HEK293 (cell line): Measurements from ENCODE around the gene PRPF8.

Experiments used
- CTCF ChIA-PET: fragments of 350-600 bp; formaldehyde crosslinking; extraction: SDS; loops from one replicate; lab custom pipeline; 2021; ENCODE audit warnings: antibody characterized with exemption; lab: Yijun Ruan, JAX
- POLR2A ChIA-PET: fragments of 300-600 bp; formaldehyde crosslinking; extraction: SDS; loops from one replicate; lab custom pipeline; 2020; ENCODE audit warnings: antibody characterized with exemption, inconsistent platforms; lab: Yijun Ruan, JAX
- H3K27ac ChIP-seq: fragments of 200-500 bp; sonication (Bioruptor generic); 2 replicates; pipeline ENCODE4 v1.5.1; 2014; ENCODE audit warnings: low read depth, low read length, control low read depth, inconsistent platforms; ENCODE audit errors: extremely low read depth
- H3K36me3 ChIP-seq, 2 experiments: fragments of 200-500 bp in 1 of 2; sonication (Bioruptor generic) in 1 of 2; 1 replicate in 1 of 2; 2 replicates in 1 of 2; pipeline ENCODE4 v1.5.1; 2014 to 2017; ENCODE audit warnings: inconsistent platforms in 2 of 2, low read length in 2 of 2; ENCODE audit not compliant: control insufficient read depth in 2 of 2, insufficient read depth in 1 of 2
- H3K4me1 ChIP-seq: fragments of 200-500 bp; sonication (Bioruptor generic); 2 replicates; pipeline ENCODE4 v1.5.1; 2014; ENCODE audit warnings: mild to moderate bottlenecking, low read length, inconsistent platforms; ENCODE audit not compliant: control insufficient read depth, insufficient read depth
- H3K4me3 ChIP-seq: 2 replicates; pipeline ENCODE4 v1.5.1; 2011; ENCODE audit warnings: low read depth, mild to moderate bottlenecking, control low read depth, low read length, moderate library complexity
- H3K9me3 ChIP-seq: fragments of 200-500 bp; sonication (Bioruptor generic); 2 replicates; pipeline ENCODE4 v1.5.1; 2014; ENCODE audit warnings: low read depth, low read length, inconsistent platforms; ENCODE audit not compliant: control insufficient read depth, insufficient read depth
- GLI4 ChIP-seq: fragments of 450-650 bp; formaldehyde crosslinking; IDR thresholded peaks from 2 replicates; pipeline ENCODE4 v1.5.1; 2016; ENCODE audit warnings: missing biosample characterization, missing genetic modification characterization
- IKZF3 ChIP-seq: fragments of 450-650 bp; IDR thresholded peaks from 2 replicates; pipeline ENCODE4 v1.5.0; 2018; ENCODE audit warnings: missing biosample characterization, mild to moderate bottlenecking, missing genetic modification characterization, moderate library complexity
- PATZ1 ChIP-seq: fragments of 450-650 bp; formaldehyde crosslinking; IDR thresholded peaks from 2 replicates; pipeline ENCODE4 v1.5.1; 2016; ENCODE audit warnings: missing biosample characterization, missing genetic modification characterization
- PRDM2 ChIP-seq: fragments of 450-650 bp; formaldehyde crosslinking; IDR thresholded peaks from 2 replicates; pipeline ENCODE4 v1.5.1; 2016; ENCODE audit warnings: missing biosample characterization, missing genetic modification characterization, borderline replicate concordance
- REST ChIP-seq: fragments of 450-650 bp; formaldehyde crosslinking; IDR thresholded peaks from 2 replicates; pipeline ENCODE4 v1.5.1; 2016; ENCODE audit warnings: missing biosample characterization, missing genetic modification characterization
- ZBTB17 ChIP-seq: fragments of 450-650 bp; formaldehyde crosslinking; IDR thresholded peaks from 2 replicates; pipeline ENCODE4 v1.5.1; 2016; ENCODE audit warnings: missing biosample characterization, missing genetic modification characterization
- ZBTB20 ChIP-seq: fragments of 450-650 bp; formaldehyde crosslinking; IDR thresholded peaks from 2 replicates; pipeline ENCODE4 v1.5.1; 2016; ENCODE audit warnings: missing biosample characterization, missing genetic modification characterization
- ZBTB26 ChIP-seq: fragments of 450-650 bp; formaldehyde crosslinking; optimal IDR thresholded peaks from 2 replicates; pipeline ENCODE3; 2016; ENCODE audit warnings: missing biosample characterization, mild to moderate bottlenecking, missing genetic modification characterization
- ZIC2 ChIP-seq: fragments of 450-650 bp; formaldehyde crosslinking; IDR thresholded peaks from 2 replicates; pipeline ENCODE4 v1.5.1; 2016; ENCODE audit warnings: missing biosample characterization, missing genetic modification characterization
- ZNF335 ChIP-seq: fragments of 450-650 bp; formaldehyde crosslinking; conservative IDR thresholded peaks from 2 replicates; pipeline ENCODE4 v1.5.1; 2016; ENCODE audit warnings: missing biosample characterization, missing genetic modification characterization
- ZNF747 ChIP-seq: fragments of 450-650 bp; formaldehyde crosslinking; IDR thresholded peaks from 2 replicates; pipeline ENCODE4 v1.5.1; 2016; ENCODE audit warnings: missing biosample characterization, missing genetic modification characterization
- ZNF785 ChIP-seq: fragments of 450-650 bp; formaldehyde crosslinking; IDR thresholded peaks from 2 replicates; pipeline ENCODE4 v1.5.1; 2016; ENCODE audit warnings: missing biosample characterization, missing genetic modification characterization
- ZSCAN30 ChIP-seq: fragments of 450-650 bp; IDR thresholded peaks from 2 replicates; pipeline ENCODE4 v1.5.1; 2018; ENCODE audit warnings: missing biosample characterization, mild to moderate bottlenecking, missing genetic modification characterization, moderate library complexity

PRPF8 gene

GRCh38 chr17:1648173-1648962 lies 36.3 kb downstream of the PRPF8 start (continued):
- peak; percentile 37 for TF ChIP-seq ZNF335 (tag by site-specific recombination)
- no peak for TF ChIP-seq ZNF785 (tag by site-specific recombination)
- no peak for TF ChIP-seq GLI4
- TF ChIP-seq ZBTB17 (tag by site-specific recombination) = peak; percentile 38; the same call in 1 of the 2 replicates
- peak; percentile 68; the same call in 1 of the 2 replicates for TF ChIP-seq PATZ1 (tag by site-specific recombination)
- TF ChIP-seq PRDM2 (tag by site-specific recombination) = no peak
- TF ChIP-seq ZBTB26 = peak; percentile 46
- peak; percentile 71 for TF ChIP-seq ZSCAN30 (tag by site-specific recombination)
- TF ChIP-seq ZBTB20 (tag by site-specific recombination) = peak; percentile 98
- peak; percentile 19; the same call in 1 of the 2 replicates for TF ChIP-seq IKZF3 (tag by site-specific recombination)

GRCh38 chr17:1647802-1648171 lies 36.9 kb downstream of the PRPF8 start:
- Histone ChIP-seq H3K27ac (no peak overlapping the region), H3K4me1 (peaks cover 10% of the 10 kb centered on the region), H3K4me3 (no peak overlapping the region), H3K9me3 (no peaks in the 10 kb centered on the region), H3K36me3 (peaks cover 12 to 28% of the 10 kb centered on the region in 2 experiments)
- no peak for TF ChIP-seq REST (tag by site-specific recombination)
- TF ChIP-seq ZIC2 (tag by site-specific recombination) = no peak
- TF ChIP-seq ZNF747 (tag by site-specific recombination) = no peak
- ChIA-PET CTCF (interaction anchor here (0.5 to 6.1 kb wide), 14 partner anchors 8 to 776 kb away, joined by 3 to 69 read pairs (median 6); no protein-coding TSS in a partner anchor), POLR2A (interaction anchor here (2.6 to 6.0 kb wide), 2 partner anchors 20 to 69 kb away, joined by 19 to 38 read pairs; no protein-coding TSS in a partner anchor)
